Loucy (cell line): ENCODE results near the gene ADARB1.
A peak's percentile ranks its signal among the peaks of the same experiment; 100 is the strongest.
"Not testable (repeated sequence)": the region's sequence is repeated elsewhere in the genome, so short reads cannot be mapped to it uniquely, and the experiment has no call there.

Experiments
- H2AFZ ChIP-seq: fragments of 200-600 bp; sonication (generic); 2 replicates; pipeline ENCODE4 v1.6.0; 2016; ENCODE audit warnings: antibody characterized with exemption, mild to moderate bottlenecking, low read length, moderate library complexity
- H3F3A ChIP-seq: fragments of 200-600 bp; 2 replicates; pipeline ENCODE4 v1.6.0; 2016; ENCODE audit warnings: antibody characterized with exemption, low read depth, mild to moderate bottlenecking
- H3K27me3 ChIP-seq: fragments of 200-600 bp; sonication (generic); 2 replicates; pipeline ENCODE4 v1.6.1; 2014; ENCODE audit warnings: low read length, mild to moderate bottlenecking; ENCODE audit not compliant: insufficient read depth, poor library complexity, severe bottlenecking
- H3K36me3 ChIP-seq: fragments of 200-600 bp; sonication (generic); 2 replicates; pipeline ENCODE4 v1.6.1; 2016; ENCODE audit warnings: low read length; ENCODE audit not compliant: insufficient read depth
- H3K4me1 ChIP-seq: fragments of 200-600 bp; sonication (generic); 2 replicates; pipeline ENCODE4 v1.5.1; 2014; ENCODE audit warnings: low read length, mild to moderate bottlenecking; ENCODE audit not compliant: insufficient read depth, poor library complexity, severe bottlenecking
- H3K4me2 ChIP-seq: fragments of 200-600 bp; sonication (generic); 2 replicates; pipeline ENCODE4 v1.6.0; 2014; ENCODE audit warnings: antibody characterized with exemption, low read length, low read depth, mild to moderate bottlenecking; ENCODE audit not compliant: poor library complexity, severe bottlenecking
- H3K4me3 ChIP-seq: fragments of 200-600 bp; sonication (generic); 2 replicates; pipeline ENCODE4 v1.5.1; 2014; ENCODE audit warnings: low read length, mild to moderate bottlenecking, mixed read lengths; ENCODE audit not compliant: poor library complexity, severe bottlenecking
- H3K79me2 ChIP-seq: fragments of 200-600 bp; sonication (generic); 2 replicates; pipeline ENCODE4 v1.6.1; 2014; ENCODE audit warnings: low read length; ENCODE audit not compliant: insufficient read depth
- H3K9ac ChIP-seq: fragments of 200-600 bp; sonication (generic); 2 replicates; pipeline ENCODE4 v1.6.0; 2014; ENCODE audit warnings: mild to moderate bottlenecking, low read depth, low read length, moderate library complexity; ENCODE audit not compliant: poor library complexity, severe bottlenecking
- H3K9me2 ChIP-seq: fragments of 200-600 bp; sonication (generic); replicated peaks from 2 replicates; pipeline ENCODE4 v1.6.1; 2016; ENCODE audit warnings: low read depth, low read length, mixed read lengths
- H3K9me3 ChIP-seq: fragments of 200-600 bp; sonication (generic); 2 replicates; pipeline ENCODE4 v1.6.1; 2014; ENCODE audit warnings: mild to moderate bottlenecking, antibody characterized with exemption, low read length, low read depth; ENCODE audit not compliant: insufficient read depth
- H4K20me1 ChIP-seq: fragments of 200-600 bp; sonication (generic); 2 replicates; pipeline ENCODE4 v1.6.0; 2014; ENCODE audit warnings: antibody characterized with exemption, low read length, mild to moderate bottlenecking; ENCODE audit not compliant: insufficient read depth, poor library complexity, severe bottlenecking
- EZH2phosphoT487 ChIP-seq: fragments of 200-600 bp; IDR thresholded peaks from 2 replicates; pipeline ENCODE4 v1.6.1; 2018; ENCODE audit warnings: antibody characterized with exemption, mild to moderate bottlenecking, moderate library complexity, borderline replicate concordance
- TF ChIP-seq, protein P1 (sequence below): fragments of 200-600 bp; sonication (generic); conservative IDR thresholded peaks from 2 replicates; pipeline ENCODE4 v1.5.1; 2014; ENCODE audit warnings: mild to moderate bottlenecking, antibody characterized with exemption, low read length

Gene ADARB1

GRCh38 chr21:45138199-45139002 is 64.0 kb downstream of the ADARB1 start:
- Histone ChIP-seq H3K4me1 (no peaks in the 10 kb centered on the region), H4K20me1 (no peaks in the 10 kb centered on the region), H3K4me2 (no peak overlapping the region)

DNA sequence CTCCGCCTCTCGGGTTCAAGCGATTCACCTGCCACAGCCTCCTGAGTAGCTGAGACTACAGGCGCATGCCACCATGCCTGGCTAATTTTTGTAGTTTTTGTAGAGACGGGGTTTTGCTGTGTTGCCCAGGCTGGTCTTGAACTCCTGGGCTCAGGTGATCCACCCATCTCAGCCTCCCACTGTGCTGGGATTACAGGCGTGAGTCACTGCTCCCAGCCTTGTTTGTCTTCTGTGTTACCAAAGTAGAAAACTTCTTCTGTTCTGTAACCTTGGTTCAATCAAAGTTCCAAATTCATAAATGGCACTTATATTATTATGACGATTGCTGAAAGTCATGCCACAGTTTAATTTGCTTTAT is 64.6 kb downstream of the ADARB1 start:
- H3K4me1 ChIP-seq, H3K79me2 ChIP-seq, H3K4me2 ChIP-seq, H3K4me3 ChIP-seq, H3K27me3 ChIP-seq, H4K20me1 ChIP-seq, H3F3A ChIP-seq, H3K9me2 ChIP-seq, H3K9ac ChIP-seq, H3K36me3 ChIP-seq, H3K9me3 ChIP-seq, H2AFZ ChIP-seq: not testable (repeated sequence)

More at GRCh38 chr21:45138199-45139002, 64.0 kb downstream of the ADARB1 start:
- no peak for TF ChIP-seq EZH2phosphoT487
- TF ChIP-seq, protein P1, sequence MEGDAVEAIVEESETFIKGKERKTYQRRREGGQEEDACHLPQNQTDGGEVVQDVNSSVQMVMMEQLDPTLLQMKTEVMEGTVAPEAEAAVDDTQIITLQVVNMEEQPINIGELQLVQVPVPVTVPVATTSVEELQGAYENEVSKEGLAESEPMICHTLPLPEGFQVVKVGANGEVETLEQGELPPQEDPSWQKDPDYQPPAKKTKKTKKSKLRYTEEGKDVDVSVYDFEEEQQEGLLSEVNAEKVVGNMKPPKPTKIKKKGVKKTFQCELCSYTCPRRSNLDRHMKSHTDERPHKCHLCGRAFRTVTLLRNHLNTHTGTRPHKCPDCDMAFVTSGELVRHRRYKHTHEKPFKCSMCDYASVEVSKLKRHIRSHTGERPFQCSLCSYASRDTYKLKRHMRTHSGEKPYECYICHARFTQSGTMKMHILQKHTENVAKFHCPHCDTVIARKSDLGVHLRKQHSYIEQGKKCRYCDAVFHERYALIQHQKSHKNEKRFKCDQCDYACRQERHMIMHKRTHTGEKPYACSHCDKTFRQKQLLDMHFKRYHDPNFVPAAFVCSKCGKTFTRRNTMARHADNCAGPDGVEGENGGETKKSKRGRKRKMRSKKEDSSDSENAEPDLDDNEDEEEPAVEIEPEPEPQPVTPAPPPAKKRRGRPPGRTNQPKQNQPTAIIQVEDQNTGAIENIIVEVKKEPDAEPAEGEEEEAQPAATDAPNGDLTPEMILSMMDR, result peak; percentile 79
- Histone ChIP-seq H3F3A (no peaks in the 10 kb centered on the region), H3K79me2 (no peaks in the 10 kb centered on the region), H3K9ac (no peak overlapping the region), H3K4me3 (no peak overlapping the region), H3K36me3 (no peaks in the 10 kb centered on the region; the same call in 1 of the 2 replicates), H3K9me2 (no peaks in the 10 kb centered on the region), H3K9me3 (no peaks in the 10 kb centered on the region), H2AFZ (no peak overlapping the region), H3K27me3 (no peaks in the 10 kb centered on the region)

GRCh38 chr21:45139473-45139872 is 65.1 kb downstream of the ADARB1 start:
- no peaks in the 10 kb centered on the region for H3K9me3 ChIP-seq
- TF ChIP-seq, protein P1, result no peak
- TF ChIP-seq EZH2phosphoT487, result no peak
- H3K4me3 ChIP-seq, result no peak overlapping the region
- no peaks in the 10 kb centered on the region for H3K27me3 ChIP-seq
- H2AFZ ChIP-seq, result no peak overlapping the region
- no peak overlapping the region for H3K9ac ChIP-seq
- H3K4me2 ChIP-seq, result no peak overlapping the region
- no peaks in the 10 kb centered on the region for H3K4me1 ChIP-seq
- H3K36me3 ChIP-seq, result no peaks in the 10 kb centered on the region; the same call in 1 of the 2 replicates
- no peaks in the 10 kb centered on the region for H3K9me2 ChIP-seq
- no peaks in the 10 kb centered on the region for H3F3A ChIP-seq
- no peaks in the 10 kb centered on the region for H4K20me1 ChIP-seq
- no peaks in the 10 kb centered on the region for H3K79me2 ChIP-seq
